SH-SY5Y (cell line): ENCODE results near the gene GADD45GIP1.

Source experiments
- GATA2 ChIP-seq: IDR thresholded peaks from 2 replicates; pipeline ENCODE4 v1.6.1; 2011; ENCODE audit warnings: mild to moderate bottlenecking, low read depth, low read length
- GATA3 ChIP-seq: IDR thresholded peaks from 2 replicates; pipeline ENCODE4 v1.6.1; 2011; ENCODE audit warnings: low read depth, mild to moderate bottlenecking, low read length, moderate library complexity

DNA sequence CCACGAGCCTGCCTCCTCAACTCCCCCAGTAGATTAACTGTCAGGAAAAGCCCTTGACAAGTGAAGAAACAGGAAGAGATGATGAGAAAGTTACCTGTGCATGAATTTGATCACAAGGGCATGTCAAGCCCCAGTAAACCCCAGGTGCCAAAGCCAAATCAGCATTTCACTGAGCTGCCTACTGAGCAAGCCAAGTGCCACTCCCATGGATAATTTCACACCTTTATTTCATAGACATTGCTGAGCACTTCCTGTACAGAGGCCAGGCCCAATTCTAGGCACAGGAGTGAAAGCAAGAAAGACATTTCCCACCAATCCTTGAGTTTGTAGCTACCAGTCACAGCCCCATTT is 2.4 kb downstream of the GADD45GIP1 start:
- TF ChIP-seq GATA2 (no peak), GATA3 (no peak)
